IPS-20b (cell line): ENCODE results near the gene TP73.

Experiments used
- H3K27ac ChIP-seq: one replicate; pipeline ENCODE4 v1.5.1; 2013; ENCODE audit warnings: low read length
- H3K27me3 ChIP-seq: 2 replicates; pipeline ENCODE4 v1.6.1; 2013; ENCODE audit warnings: mild to moderate bottlenecking, low read length, inconsistent platforms; ENCODE audit not compliant: insufficient read depth
- H3K36me3 ChIP-seq: 2 replicates; pipeline ENCODE4 v1.6.1; 2013; ENCODE audit warnings: low read depth, mild to moderate bottlenecking, inconsistent platforms, low read length, moderate library complexity; ENCODE audit not compliant: insufficient read depth
- H3K4me1 ChIP-seq: 2 replicates; pipeline ENCODE4 v1.6.1; 2013; ENCODE audit warnings: mild to moderate bottlenecking, control low read depth, inconsistent platforms, low read length, moderate library complexity; ENCODE audit not compliant: insufficient read depth
- H3K4me3 ChIP-seq: 2 replicates; pipeline ENCODE4 v1.5.1; 2013; ENCODE audit warnings: mild to moderate bottlenecking, low read length, inconsistent platforms
- H3K9ac ChIP-seq: 2 replicates; pipeline ENCODE4 v1.6.1; 2013; ENCODE audit warnings: low read depth, mild to moderate bottlenecking, inconsistent platforms, low read length, moderate library complexity
- H3K9me3 ChIP-seq: 2 replicates; pipeline ENCODE4 v1.6.1; 2013; ENCODE audit warnings: mild to moderate bottlenecking, low read depth, low read length, inconsistent platforms; ENCODE audit not compliant: insufficient read depth

TP73 gene

GRCh38 chr1:3776231-3776961 lies 124.1 kb downstream of the TP73 start:
- Histone ChIP-seq H3K9me3 (no peaks in the 10 kb centered on the region), H3K36me3 (peaks cover 25% of the 10 kb centered on the region), H3K27ac (no peak overlapping the region), H3K27me3 (peaks cover 10% of the 10 kb centered on the region; the same call in 1 of the 2 replicates), H3K4me3 (no peak overlapping the region), H3K9ac (no peak overlapping the region), H3K4me1 (peaks cover 6% of the 10 kb centered on the region; the same call in 1 of the 2 replicates)

GRCh38 chr1:3777078-3777547 lies 124.8 kb downstream of the TP73 start:
- Histone ChIP-seq H3K9me3 (no peaks in the 10 kb centered on the region), H3K27ac (no peak overlapping the region), H3K36me3 (peaks cover 33% of the 10 kb centered on the region), H3K27me3 (peaks cover 5% of the 10 kb centered on the region; the same call in 1 of the 2 replicates), H3K4me1 (peaks cover 6% of the 10 kb centered on the region; the same call in 1 of the 2 replicates), H3K4me3 (no peak overlapping the region), H3K9ac (no peak overlapping the region)

- Histone ChIP-seq H3K4me1 (peaks cover 6% of the 10 kb centered on the region; the same call in 1 of the 2 replicates), H3K9ac (no peak overlapping the region), H3K36me3 (peaks cover 41% of the 10 kb centered on the region), H3K4me3 (no peak overlapping the region), H3K27me3 (peaks cover 5% of the 10 kb centered on the region; the same call in 1 of the 2 replicates), H3K9me3 (no peaks in the 10 kb centered on the region), H3K27ac (no peak overlapping the region)
Observed at GRCh38 chr1:3777647-3778589, 125.6 kb downstream of the TP73 start.

DNA sequence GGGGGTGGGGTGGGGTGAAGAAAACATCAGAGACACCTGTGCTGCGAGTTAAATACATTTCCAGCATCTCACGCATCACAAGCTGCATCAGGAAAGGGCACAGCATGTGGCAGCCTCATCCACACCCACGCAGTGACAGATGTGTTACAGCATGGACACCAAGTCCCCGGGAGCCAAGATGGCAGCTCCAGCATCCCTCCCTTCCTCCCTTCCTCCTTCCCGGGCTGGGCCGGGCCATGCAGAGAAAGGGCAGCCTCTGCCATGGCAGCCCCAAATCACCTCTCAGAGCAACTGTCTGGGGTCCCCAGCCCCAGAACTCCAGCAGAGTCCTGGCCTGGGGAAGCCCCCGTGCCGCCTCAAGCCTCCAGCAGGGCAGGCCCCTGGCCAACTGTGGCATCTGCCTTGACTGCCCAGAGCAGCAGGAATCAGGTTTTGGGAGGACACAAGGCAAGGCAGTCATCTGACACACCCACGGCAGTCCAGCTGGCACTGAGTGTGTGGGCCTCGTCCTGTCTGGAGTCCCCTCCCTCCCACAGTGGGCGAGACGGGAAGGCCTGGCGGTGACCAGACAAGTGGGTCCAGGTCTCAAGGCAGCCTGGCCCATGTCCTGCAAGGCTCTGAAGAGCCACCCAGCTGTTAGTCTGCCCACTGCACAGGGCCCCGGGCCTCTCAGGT lies 126.4 kb downstream of the TP73 start:
- H3K27ac ChIP-seq: no peak overlapping the region
- no peak overlapping the region for H3K4me3 ChIP-seq
- H3K9me3 ChIP-seq: no peaks in the 10 kb centered on the region
- H3K9ac ChIP-seq: no peak overlapping the region
- H3K27me3 ChIP-seq: no peaks in the 10 kb centered on the region; the same call in 1 of the 2 replicates
- H3K4me1 ChIP-seq: peaks cover 6% of the 10 kb centered on the region; the same call in 1 of the 2 replicates
- peaks cover 49% of the 10 kb centered on the region for H3K36me3 ChIP-seq

DNA sequence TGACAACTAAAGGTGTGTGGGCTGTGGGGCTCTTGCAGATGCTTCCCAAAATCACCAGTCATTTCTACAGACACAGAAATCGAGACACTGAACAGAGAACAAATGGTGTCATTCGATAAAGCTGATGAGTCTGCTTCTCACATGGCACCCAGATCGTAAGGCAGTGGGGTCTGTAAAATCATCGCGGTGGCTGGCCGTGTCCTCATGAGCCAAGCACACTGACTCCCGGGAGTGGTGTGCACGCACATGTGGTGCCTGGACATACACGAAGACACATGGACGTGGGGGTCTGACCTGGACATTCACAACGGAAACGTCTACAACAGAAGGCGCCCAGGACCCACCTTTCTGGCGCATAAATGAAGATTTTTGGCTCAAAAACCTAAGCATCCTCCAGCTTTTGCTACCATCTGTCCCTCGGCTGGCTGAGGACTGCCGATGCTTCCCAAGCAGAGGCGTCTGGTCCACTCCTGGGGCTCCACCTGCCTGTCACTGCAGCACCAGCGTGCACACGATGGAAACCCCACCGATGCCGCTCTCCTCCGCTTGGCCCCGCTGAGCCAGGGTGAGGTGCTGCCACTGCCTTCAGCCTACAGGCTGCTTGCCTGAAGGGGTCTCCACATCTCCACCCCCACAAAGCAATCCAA lies 127.1 kb downstream of the TP73 start:
- H3K9me3 ChIP-seq: no peaks in the 10 kb centered on the region
- H3K27me3 ChIP-seq: no peaks in the 10 kb centered on the region
- H3K27ac ChIP-seq: no peak overlapping the region
- H3K36me3 ChIP-seq: peaks cover 55% of the 10 kb centered on the region
- no peak overlapping the region for H3K9ac ChIP-seq
- no peak overlapping the region for H3K4me3 ChIP-seq
- peaks cover 6% of the 10 kb centered on the region; the same call in 1 of the 2 replicates for H3K4me1 ChIP-seq

- Histone ChIP-seq H3K27ac (no peak overlapping the region), H3K9me3 (no peaks in the 10 kb centered on the region), H3K4me3 (no peak overlapping the region), H3K4me1 (peaks cover 6% of the 10 kb centered on the region; the same call in 1 of the 2 replicates), H3K9ac (no peak overlapping the region), H3K36me3 (peaks cover 61% of the 10 kb centered on the region), H3K27me3 (no peaks in the 10 kb centered on the region)
Observed at GRCh38 chr1:3779912-3780416, 127.6 kb downstream of the TP73 start.

DNA sequence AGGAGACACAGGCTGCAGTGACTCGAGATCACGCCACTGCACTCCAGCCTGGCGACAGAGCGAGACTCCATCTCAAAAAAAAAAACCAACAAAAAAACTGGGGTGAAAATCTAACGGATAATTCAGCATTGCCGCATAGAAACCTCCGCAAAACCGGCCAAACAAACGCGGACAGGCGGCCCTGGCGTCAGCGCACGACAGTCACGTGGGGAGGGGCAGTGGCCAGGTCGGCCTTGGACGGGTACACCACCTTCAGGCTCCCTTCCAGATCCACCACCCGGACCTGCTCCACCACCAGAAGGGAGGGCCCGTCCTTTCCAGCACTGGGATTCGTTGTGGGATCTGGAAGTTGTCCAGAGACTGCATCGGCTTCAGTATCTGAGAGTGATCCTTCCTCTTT lies 128.6 kb downstream of the TP73 start:
- H3K27me3 ChIP-seq: no peaks in the 10 kb centered on the region
- peaks cover 65% of the 10 kb centered on the region for H3K36me3 ChIP-seq
- peaks cover 2% of the 10 kb centered on the region; the same call in 1 of the 2 replicates for H3K4me1 ChIP-seq
- H3K9me3 ChIP-seq: no peaks in the 10 kb centered on the region
- no peak overlapping the region for H3K9ac ChIP-seq
- H3K4me3 ChIP-seq: no peak overlapping the region
- H3K27ac ChIP-seq: no peak overlapping the region

DNA sequence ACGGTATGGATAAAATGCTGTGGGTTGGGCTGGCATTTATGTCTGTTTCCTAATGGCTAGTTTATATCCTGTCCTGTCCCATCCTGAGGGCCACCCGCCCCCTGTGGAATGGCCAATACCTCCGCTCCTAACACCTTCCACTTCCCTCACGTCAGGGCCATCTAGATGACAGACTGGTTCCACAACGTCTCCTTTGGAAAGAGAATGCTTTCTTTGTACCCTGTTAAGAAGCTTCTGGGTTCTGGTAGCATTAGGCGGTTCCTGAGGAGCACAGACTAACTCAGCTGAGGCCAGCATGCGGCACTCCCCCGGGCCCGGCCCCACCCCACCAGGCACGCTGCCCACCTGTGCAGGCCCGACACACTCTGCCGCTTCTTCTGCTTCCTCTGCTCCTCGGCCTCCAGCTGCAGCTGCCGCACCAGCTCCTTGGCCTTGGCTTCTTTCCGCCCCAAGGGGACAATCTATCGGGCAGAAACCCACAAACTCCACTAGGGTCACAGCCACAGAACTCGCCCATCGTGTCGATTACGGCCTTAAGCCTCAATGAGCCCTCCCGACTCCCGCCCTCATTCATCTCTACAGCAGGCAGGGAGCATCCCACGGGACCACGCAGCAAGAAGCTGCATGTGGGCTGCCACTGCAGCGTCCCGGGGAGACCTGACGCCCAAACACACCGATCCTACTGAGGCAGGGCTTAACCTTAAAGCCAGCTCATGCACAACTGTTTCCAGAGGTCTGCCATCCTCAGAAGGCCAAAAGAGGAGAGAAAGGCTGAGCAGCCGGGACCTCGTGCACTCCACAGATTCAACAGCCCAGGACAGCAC lies 131.5 kb downstream of the TP73 start:
- H3K36me3 ChIP-seq: peaks cover 88% of the 10 kb centered on the region
- H3K27ac ChIP-seq: no peak overlapping the region
- H3K27me3 ChIP-seq: no peaks in the 10 kb centered on the region
- H3K4me1 ChIP-seq: no peaks in the 10 kb centered on the region
- H3K4me3 ChIP-seq: no peak overlapping the region
- no peak overlapping the region for H3K9ac ChIP-seq
- no peaks in the 10 kb centered on the region for H3K9me3 ChIP-seq

DNA sequence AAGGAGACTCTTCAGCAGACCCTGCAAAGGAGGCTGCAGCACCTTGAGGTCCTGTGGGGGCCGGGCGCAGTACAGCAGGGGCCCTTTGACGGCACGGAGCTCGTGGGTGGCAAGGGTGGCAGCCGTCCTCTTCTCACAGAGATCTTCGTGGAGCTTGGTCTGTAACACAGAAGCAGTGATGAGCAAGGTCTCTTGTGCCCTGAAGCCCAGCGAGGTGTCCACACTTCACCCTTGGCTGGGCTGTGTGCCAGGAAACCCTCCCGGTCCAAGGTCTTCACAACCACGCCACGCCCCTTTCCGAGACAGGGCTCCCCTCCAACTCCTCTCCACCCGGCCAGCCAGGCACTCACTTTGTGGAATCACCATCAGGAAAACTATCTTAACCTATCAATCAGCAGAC lies 132.7 kb downstream of the TP73 start:
- H3K9ac ChIP-seq: no peak overlapping the region

DNA sequence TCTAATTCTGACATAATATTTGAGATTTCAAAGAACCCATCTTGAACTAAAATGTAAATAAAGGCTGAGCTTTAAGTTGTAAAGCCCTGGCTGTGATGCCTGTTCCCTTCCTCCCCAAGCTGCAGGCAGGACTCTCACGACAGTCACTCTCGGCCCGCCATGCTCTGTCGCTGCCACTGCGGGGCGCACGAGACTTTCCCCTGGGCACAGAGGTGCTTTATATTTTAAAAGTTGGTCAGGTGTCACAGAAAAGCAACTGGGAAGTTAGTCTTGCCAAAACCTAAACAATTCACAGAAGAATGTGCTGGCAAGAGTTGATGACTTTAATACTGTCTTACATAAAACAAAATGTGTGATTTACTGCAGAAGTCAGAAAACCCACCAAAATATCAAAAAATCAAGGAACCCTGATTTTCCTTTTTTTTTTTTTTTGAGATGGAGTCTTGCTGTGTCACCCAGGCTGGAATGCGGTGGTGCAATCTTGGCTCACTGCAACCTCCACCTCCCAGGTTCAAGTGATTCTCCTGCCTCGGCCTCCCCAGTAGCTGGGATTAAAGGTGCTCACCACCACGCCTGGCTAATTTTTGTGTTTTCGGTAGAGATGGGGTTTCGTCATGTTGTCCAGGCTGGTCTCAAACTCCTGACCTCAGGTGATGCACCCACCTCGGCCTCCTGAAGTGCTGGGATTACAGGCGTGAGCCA lies 133.3 kb downstream of the TP73 start:
- no peak overlapping the region for H3K4me3 ChIP-seq
- no peaks in the 10 kb centered on the region for H3K9me3 ChIP-seq
- H3K4me1 ChIP-seq: peaks cover 6% of the 10 kb centered on the region; the same call in 1 of the 2 replicates
- H3K27me3 ChIP-seq: no peaks in the 10 kb centered on the region
- H3K9ac ChIP-seq: no peak overlapping the region
- H3K36me3 ChIP-seq: peaks cover 73% of the 10 kb centered on the region
- H3K27ac ChIP-seq: no peak overlapping the region

More for the DNA sequence above, 132.7 kb downstream of the TP73 start:
- Histone ChIP-seq H3K36me3 (peaks cover 78% of the 10 kb centered on the region), H3K4me1 (0 out of 2 replicates have a peak, but pooled peaks cover 6% of the 10 kb centered on the region), H3K9me3 (no peaks in the 10 kb centered on the region), H3K4me3 (no peak overlapping the region), H3K27me3 (no peaks in the 10 kb centered on the region), H3K27ac (no peak overlapping the region)
